ENCODE results near the gene EVC2.
A peak's percentile ranks its signal among the peaks of the same experiment; 100 is the strongest.

The EVC2 gene

DNA sequence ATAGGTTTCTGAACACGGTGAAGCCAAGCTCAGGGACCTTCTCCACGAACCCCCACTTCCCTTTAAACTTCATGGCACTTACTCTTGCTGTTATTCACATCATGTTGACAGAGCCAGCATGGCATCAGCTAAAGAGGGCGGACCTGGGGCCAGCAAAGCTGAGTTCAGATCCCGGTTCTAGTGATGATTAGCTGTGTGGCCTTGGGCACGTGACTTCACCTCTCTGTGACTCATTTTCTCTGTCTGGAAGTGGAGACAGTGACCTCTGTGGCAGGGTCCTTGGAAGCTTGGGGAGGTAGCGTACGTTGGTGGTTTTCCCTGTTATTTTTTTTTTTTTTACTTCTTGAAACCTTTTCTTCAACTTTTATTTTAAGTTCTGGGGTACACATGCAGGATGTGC is 16.0 kb upstream of the EVC2 start:
- H3K36me3 Mint-ChIP-seq (ENCODE audit: low read depth): peaks cover 61% of the 10 kb centered on the region
- H3K9me3 Mint-ChIP-seq: peaks cover 15% of the 10 kb centered on the region
- H3K27me3 Mint-ChIP-seq (ENCODE audit: low read depth): no peaks in the 10 kb centered on the region
- TF ChIP-seq, protein P1, sequence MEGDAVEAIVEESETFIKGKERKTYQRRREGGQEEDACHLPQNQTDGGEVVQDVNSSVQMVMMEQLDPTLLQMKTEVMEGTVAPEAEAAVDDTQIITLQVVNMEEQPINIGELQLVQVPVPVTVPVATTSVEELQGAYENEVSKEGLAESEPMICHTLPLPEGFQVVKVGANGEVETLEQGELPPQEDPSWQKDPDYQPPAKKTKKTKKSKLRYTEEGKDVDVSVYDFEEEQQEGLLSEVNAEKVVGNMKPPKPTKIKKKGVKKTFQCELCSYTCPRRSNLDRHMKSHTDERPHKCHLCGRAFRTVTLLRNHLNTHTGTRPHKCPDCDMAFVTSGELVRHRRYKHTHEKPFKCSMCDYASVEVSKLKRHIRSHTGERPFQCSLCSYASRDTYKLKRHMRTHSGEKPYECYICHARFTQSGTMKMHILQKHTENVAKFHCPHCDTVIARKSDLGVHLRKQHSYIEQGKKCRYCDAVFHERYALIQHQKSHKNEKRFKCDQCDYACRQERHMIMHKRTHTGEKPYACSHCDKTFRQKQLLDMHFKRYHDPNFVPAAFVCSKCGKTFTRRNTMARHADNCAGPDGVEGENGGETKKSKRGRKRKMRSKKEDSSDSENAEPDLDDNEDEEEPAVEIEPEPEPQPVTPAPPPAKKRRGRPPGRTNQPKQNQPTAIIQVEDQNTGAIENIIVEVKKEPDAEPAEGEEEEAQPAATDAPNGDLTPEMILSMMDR (IDR thresholded peaks at IDR 0.05; ENCODE audit: unreplicated experiment in 3 of 3): no peak
- H3K27ac Mint-ChIP-seq: peak overlapping the region in 2 of 3 experiments; percentile 74 to 82
- no peak overlapping the region for H3K4me3 Mint-ChIP-seq
- H3K4me1 Mint-ChIP-seq: peaks cover 5% of the 10 kb centered on the region

DNA sequence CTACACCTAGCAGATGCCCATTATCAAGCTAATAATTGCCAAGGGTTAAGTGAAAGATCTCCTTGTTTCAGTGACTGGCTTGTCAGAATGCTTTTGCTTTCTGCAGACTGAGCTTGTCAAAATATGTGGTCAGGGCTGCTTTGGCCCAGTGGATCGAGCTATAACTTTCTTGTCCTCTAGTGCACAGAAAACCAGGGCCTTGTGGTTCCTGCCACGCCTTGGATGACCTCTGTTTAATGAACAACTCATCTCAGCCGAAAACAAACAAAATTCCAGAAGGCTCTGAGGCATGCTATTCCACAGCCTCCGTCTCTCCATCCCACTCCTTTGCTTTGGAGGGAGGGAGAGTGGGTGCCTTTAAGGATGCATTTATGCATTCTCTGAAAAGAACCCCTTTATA is 14.0 kb upstream of the EVC2 start:
- Mint-ChIP-seq H3K9me3 (peaks cover 18% of the 10 kb centered on the region), H3K4me1 (peaks cover 5% of the 10 kb centered on the region), H3K27ac (peak overlapping the region; percentile 65 to 85 (median 76)), H3K27me3 (ENCODE audit: low read depth) (no peaks in the 10 kb centered on the region), H3K36me3 (ENCODE audit: low read depth) (peaks cover 65% of the 10 kb centered on the region), H3K4me3 (no peak overlapping the region)
- TF ChIP-seq, protein P1 (IDR thresholded peaks at IDR 0.05; ENCODE audit: unreplicated experiment in 3 of 3): no peak

DNA sequence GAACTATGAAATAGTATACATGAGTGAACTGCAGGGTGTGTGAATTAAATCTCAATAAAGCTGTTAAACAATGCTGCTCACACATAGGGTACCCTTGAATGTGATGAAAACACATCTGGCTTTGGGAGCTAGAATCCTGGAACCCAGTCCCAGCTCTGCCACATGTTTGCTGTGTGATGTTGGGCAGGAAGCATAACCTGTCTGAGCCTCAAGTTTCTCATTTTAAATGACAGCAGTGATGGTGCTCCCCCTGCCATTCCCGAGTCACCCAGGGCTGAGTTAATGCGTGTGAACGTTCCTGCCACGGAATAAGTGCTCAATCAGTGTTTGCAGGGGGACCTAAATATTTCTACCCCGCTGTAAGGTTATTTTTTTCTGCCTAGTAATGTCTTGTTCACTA is 13.6 kb upstream of the EVC2 start:
- peaks cover 69% of the 10 kb centered on the region for H3K36me3 Mint-ChIP-seq (ENCODE audit: low read depth)
- H3K4me1 Mint-ChIP-seq: peaks cover 5% of the 10 kb centered on the region
- H3K27ac Mint-ChIP-seq: peak overlapping the region; percentile 65 to 85 (median 76)
- H3K27me3 Mint-ChIP-seq (ENCODE audit: low read depth): no peaks in the 10 kb centered on the region
- peaks cover 22% of the 10 kb centered on the region for H3K9me3 Mint-ChIP-seq
- TF ChIP-seq, protein P1 (IDR thresholded peaks at IDR 0.05; ENCODE audit: unreplicated experiment in 3 of 3): no peak
- H3K4me3 Mint-ChIP-seq: no peak overlapping the region

DNA sequence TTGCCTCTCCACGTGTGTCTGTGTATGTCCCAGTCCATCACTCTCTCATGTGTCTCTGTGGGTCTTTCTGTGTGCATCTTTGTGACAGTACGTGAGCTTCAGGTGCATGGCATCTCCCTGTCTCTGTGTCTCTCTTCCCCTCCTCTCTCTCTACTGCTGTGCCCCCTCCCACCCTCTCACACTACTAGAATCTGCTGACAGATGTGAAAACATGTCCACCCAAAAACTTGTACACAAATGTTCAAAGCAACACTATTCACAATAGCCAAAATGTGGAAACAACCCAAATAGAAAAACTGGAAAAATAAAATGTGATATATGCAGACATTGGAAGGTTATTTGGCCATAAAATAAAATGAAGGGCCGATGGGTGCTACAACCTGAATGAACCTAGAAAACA is 12.6 kb upstream of the EVC2 start:
- H3K27me3 Mint-ChIP-seq (ENCODE audit: low read depth): no peaks in the 10 kb centered on the region
- H3K36me3 Mint-ChIP-seq (ENCODE audit: low read depth): peaks cover 74% of the 10 kb centered on the region
- peaks cover 5% of the 10 kb centered on the region for H3K4me1 Mint-ChIP-seq
- TF ChIP-seq, protein P1 (IDR thresholded peaks at IDR 0.05; ENCODE audit: unreplicated experiment in 3 of 3): no peak
- H3K4me3 Mint-ChIP-seq: no peak overlapping the region
- peak overlapping the region; percentile 8 to 75 (median 30) for H3K27ac Mint-ChIP-seq
- H3K9me3 Mint-ChIP-seq: peaks cover 24% of the 10 kb centered on the region

DNA sequence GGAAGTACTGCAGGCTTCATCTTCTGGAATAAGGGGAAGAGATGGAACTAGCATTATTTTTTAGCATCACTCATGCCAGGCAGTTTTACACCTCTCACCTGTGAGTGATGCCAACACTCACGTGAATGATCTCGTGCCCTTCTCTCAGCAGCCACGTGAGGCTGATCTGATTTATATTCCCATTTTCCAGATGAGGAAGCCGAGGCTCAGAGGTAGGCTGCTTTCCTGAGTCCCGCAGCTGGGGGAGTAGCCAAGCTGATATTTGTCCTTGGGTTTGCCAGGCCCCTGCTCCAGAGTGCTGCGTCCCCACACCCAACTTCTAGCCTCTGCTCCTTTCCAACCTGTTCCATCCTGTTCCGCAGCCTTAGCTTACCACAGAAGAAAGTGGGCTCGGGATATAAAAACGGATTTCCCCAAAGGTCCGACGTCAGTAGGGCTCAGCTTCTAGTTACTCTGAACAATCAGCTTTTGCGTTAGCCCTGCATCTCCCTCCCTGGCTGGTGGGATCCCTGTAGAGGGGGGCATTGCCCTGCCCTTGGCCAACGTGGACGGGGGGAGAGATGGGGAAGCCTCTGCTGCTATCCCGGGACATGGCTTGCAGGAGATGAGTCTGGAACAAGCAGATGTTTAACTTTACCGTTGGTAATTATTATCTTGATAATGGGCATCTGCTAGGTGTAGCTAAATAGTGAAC is 11.9 kb upstream of the EVC2 start:
- H3K27ac Mint-ChIP-seq: peak overlapping the region; percentile 30 to 87 (median 65)
- H3K36me3 Mint-ChIP-seq (ENCODE audit: low read depth): peaks cover 71% of the 10 kb centered on the region
- H3K27me3 Mint-ChIP-seq (ENCODE audit: low read depth): no peaks in the 10 kb centered on the region
- H3K4me1 Mint-ChIP-seq: peaks cover 5% of the 10 kb centered on the region
- TF ChIP-seq, protein P1 (IDR thresholded peaks at IDR 0.05; ENCODE audit: unreplicated experiment in 3 of 3): no peak
- H3K4me3 Mint-ChIP-seq: no peak overlapping the region
- peaks cover 19% of the 10 kb centered on the region for H3K9me3 Mint-ChIP-seq

Measured in nephron (organoid).